ENCODE measurements around the gene PAQR5. TPM values are rescaled to one million over a fixed set of nuclear protein-coding genes. Genes with fewer than 3 reads are reported as not detected.

The PAQR5 gene
- total RNA-seq, 1 experiment from 2014 or later, result 2.0 TPM

DNA sequence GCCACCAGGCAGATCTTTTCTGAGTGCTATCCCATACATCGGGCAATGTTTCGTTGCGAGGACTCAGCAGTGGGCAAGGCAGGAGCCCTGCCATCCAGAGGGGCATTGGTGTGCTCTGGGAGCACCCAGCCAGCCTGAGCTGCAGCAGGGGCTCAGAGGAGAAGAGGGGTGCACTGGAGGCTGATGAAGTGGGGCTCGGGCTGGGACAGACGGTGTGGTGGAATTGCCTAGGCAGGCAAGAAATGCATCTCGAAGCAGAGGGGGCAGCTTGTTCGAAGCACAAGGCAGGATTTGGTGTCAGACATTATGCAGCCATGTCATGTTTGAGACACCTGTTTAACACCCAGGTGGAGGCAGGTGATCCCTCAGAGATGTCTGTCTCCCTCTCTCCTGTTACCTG lies 19.3 kb downstream of the PAQR5 start:
- BruUV-seq (replicated peaks), result no TSS peak
- no peaks in the 10 kb centered on the region for H3K36me3 ChIP-seq (ENCODE audit: control insufficient read depth, insufficient read depth, low read length)
- no peaks in the 10 kb centered on the region; the same call in 1 of the 2 replicates for H3K4me1 ChIP-seq (ENCODE audit: control insufficient read depth, insufficient read depth, low read length)
- DNase-seq (ENCODE audit: low read depth, low spot score) (no peak), ATAC-seq (no peak)
- no peak overlapping the region for H3K4me3 ChIP-seq (ENCODE audit: low read depth in 2 of 2, low read length in 2 of 2)
- no peaks in the 10 kb centered on the region for H3K27me3 ChIP-seq (ENCODE audit: control insufficient read depth, insufficient read depth, low read length)
- no peaks in the 10 kb centered on the region for H3K9me3 ChIP-seq (ENCODE audit: control insufficient read depth, insufficient read depth, low read depth, low read length)
- in situ Hi-C loops (cut with HindIII; ENCODE audit: low pct_unique_long_range_greater_than_20kb, low sequenced_read_pairs), result no loop called here
- intact Hi-C loops (cut with micrococcal nuclease; ENCODE audit: unreplicated experiment), result no loop called here
- H3K27ac ChIP-seq (ENCODE audit: low read length), result no peak overlapping the region
- TF ChIP-seq POLR2AphosphoS5 (IDR thresholded peaks at IDR 0.05; ENCODE audit: low read depth, low read length), result no peak
- TF ChIP-seq, protein P1, sequence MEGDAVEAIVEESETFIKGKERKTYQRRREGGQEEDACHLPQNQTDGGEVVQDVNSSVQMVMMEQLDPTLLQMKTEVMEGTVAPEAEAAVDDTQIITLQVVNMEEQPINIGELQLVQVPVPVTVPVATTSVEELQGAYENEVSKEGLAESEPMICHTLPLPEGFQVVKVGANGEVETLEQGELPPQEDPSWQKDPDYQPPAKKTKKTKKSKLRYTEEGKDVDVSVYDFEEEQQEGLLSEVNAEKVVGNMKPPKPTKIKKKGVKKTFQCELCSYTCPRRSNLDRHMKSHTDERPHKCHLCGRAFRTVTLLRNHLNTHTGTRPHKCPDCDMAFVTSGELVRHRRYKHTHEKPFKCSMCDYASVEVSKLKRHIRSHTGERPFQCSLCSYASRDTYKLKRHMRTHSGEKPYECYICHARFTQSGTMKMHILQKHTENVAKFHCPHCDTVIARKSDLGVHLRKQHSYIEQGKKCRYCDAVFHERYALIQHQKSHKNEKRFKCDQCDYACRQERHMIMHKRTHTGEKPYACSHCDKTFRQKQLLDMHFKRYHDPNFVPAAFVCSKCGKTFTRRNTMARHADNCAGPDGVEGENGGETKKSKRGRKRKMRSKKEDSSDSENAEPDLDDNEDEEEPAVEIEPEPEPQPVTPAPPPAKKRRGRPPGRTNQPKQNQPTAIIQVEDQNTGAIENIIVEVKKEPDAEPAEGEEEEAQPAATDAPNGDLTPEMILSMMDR (IDR thresholded peaks at IDR 0.05), result no peak
- CTCF ChIA-PET, result no interaction called here
- POLR2A ChIA-PET, result no interaction called here

DNA sequence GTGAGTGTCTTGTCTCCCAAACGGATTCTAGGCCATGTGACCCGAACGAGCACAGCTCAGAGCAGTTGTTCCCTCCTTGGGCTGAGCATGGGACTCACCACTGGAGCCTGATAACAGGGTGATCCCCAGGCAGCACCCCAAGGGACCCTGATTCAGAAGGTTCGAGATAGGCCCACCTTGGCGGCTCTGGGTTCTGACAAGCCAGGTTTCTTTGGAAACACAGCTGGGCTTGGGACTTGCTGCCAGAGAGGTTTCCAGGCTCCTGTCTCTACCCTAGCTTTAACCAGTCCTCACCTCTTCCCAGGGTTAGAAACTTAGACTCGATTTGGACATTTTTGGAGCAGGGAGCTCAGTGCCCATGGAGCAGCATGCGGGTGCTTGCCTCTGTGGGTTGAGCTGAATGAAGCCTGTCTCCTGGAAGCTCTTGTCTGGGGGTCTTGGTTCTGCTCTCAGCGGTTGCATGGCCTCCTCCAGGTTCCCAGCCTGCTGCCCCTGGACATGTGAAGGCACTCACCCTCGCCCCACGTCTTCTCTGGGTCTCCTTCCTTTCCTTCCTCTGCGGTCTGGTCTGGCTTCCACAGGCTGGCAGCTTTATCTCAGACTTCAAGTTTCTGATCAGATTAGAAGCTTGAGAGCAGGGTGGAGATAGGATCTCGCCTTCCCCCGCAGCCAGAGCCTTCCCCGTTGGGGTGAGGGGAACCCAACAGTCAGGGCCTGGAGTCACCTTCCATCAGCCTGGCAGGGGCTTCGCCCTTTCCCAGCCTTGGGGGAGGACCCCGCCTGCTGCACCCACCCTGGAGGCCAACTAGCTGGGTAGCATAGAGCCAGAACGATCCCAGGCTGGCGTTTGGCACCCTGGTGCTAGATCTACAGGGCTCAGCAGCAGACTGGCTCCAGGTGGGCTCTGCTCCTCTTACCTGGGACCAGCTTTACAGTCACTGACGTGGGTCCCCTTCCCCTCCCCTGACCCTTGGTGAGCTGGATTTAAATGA lies 21.0 kb downstream of the PAQR5 start:
- TF ChIP-seq, protein P2, sequence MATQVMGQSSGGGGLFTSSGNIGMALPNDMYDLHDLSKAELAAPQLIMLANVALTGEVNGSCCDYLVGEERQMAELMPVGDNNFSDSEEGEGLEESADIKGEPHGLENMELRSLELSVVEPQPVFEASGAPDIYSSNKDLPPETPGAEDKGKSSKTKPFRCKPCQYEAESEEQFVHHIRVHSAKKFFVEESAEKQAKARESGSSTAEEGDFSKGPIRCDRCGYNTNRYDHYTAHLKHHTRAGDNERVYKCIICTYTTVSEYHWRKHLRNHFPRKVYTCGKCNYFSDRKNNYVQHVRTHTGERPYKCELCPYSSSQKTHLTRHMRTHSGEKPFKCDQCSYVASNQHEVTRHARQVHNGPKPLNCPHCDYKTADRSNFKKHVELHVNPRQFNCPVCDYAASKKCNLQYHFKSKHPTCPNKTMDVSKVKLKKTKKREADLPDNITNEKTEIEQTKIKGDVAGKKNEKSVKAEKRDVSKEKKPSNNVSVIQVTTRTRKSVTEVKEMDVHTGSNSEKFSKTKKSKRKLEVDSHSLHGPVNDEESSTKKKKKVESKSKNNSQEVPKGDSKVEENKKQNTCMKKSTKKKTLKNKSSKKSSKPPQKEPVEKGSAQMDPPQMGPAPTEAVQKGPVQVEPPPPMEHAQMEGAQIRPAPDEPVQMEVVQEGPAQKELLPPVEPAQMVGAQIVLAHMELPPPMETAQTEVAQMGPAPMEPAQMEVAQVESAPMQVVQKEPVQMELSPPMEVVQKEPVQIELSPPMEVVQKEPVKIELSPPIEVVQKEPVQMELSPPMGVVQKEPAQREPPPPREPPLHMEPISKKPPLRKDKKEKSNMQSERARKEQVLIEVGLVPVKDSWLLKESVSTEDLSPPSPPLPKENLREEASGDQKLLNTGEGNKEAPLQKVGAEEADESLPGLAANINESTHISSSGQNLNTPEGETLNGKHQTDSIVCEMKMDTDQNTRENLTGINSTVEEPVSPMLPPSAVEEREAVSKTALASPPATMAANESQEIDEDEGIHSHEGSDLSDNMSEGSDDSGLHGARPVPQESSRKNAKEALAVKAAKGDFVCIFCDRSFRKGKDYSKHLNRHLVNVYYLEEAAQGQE (IDR thresholded peaks at IDR 0.05; ENCODE audit: insufficient read depth in 1 of 2, low read depth in 2 of 2, low read length in 1 of 2), result no peak
- TF ChIP-seq, protein P1 (IDR thresholded peaks at IDR 0.05), result no peak
- TF ChIP-seq SIN3A (IDR thresholded peaks at IDR 0.05; ENCODE audit: borderline replicate concordance, insufficient read depth, low read depth, low read length) (no peak), POLR2AphosphoS5 (IDR thresholded peaks at IDR 0.05; ENCODE audit: low read depth, low read length) (no peak), TCF7L2 (IDR thresholded peaks at IDR 0.05; ENCODE audit: low read depth, low read length) (no peak)
- CTCF ChIA-PET, result no interaction called here
- Histone ChIP-seq H3K4me1 (ENCODE audit: control insufficient read depth, insufficient read depth, low read length) (no peaks in the 10 kb centered on the region; the same call in 1 of the 2 replicates), H3K36me3 (ENCODE audit: control insufficient read depth, insufficient read depth, low read length) (no peaks in the 10 kb centered on the region), H3K27me3 (ENCODE audit: control insufficient read depth, insufficient read depth, low read length) (no peaks in the 10 kb centered on the region), H3K27ac (ENCODE audit: low read length) (no peak overlapping the region), H3K9me3 (ENCODE audit: control insufficient read depth, insufficient read depth, low read depth, low read length) (no peaks in the 10 kb centered on the region), H3K4me3 (ENCODE audit: low read depth in 2 of 2, low read length in 2 of 2) (no peak overlapping the region)
- intact Hi-C loops (cut with micrococcal nuclease; ENCODE audit: unreplicated experiment) (no loop called here), in situ Hi-C loops (cut with HindIII; ENCODE audit: low pct_unique_long_range_greater_than_20kb, low sequenced_read_pairs) (no loop called here)
- BruUV-seq (replicated peaks), result no TSS peak
- ATAC-seq (0 out of 2 replicates have a peak, but pooled peaks have one; percentile 36), DNase-seq (ENCODE audit: low read depth, low spot score) (no peak)
- POLR2A ChIA-PET, result interaction anchor here (0.6 kb wide), 2 partner anchors 13 to 70 kb away, joined by 3 to 5 read pairs; no protein-coding TSS in a partner anchor
